HEK293 (cell line): ENCODE results near the gene B3GNT8.

Experiments used
- CTCF ChIA-PET: fragments of 350-600 bp; formaldehyde crosslinking; extraction: SDS; loops from one replicate; lab custom pipeline; 2021; ENCODE audit warnings: antibody characterized with exemption; lab: Yijun Ruan, JAX
- POLR2A ChIA-PET: fragments of 300-600 bp; formaldehyde crosslinking; extraction: SDS; loops from one replicate; lab custom pipeline; 2020; ENCODE audit warnings: antibody characterized with exemption, inconsistent platforms; lab: Yijun Ruan, JAX
- H3K27ac ChIP-seq: fragments of 200-500 bp; sonication (Bioruptor generic); 2 replicates; pipeline ENCODE4 v1.5.1; 2014; ENCODE audit warnings: low read depth, low read length, control low read depth, inconsistent platforms; ENCODE audit errors: extremely low read depth
- H3K36me3 ChIP-seq, 2 experiments: fragments of 200-500 bp in 1 of 2; sonication (Bioruptor generic) in 1 of 2; 1 replicate in 1 of 2; 2 replicates in 1 of 2; pipeline ENCODE4 v1.5.1; 2014 to 2017; ENCODE audit warnings: inconsistent platforms in 2 of 2, low read length in 2 of 2; ENCODE audit not compliant: control insufficient read depth in 2 of 2, insufficient read depth in 1 of 2
- H3K4me1 ChIP-seq: fragments of 200-500 bp; sonication (Bioruptor generic); 2 replicates; pipeline ENCODE4 v1.5.1; 2014; ENCODE audit warnings: mild to moderate bottlenecking, low read length, inconsistent platforms; ENCODE audit not compliant: control insufficient read depth, insufficient read depth
- H3K4me3 ChIP-seq: 2 replicates; pipeline ENCODE4 v1.5.1; 2011; ENCODE audit warnings: low read depth, mild to moderate bottlenecking, control low read depth, low read length, moderate library complexity
- H3K9me3 ChIP-seq: fragments of 200-500 bp; sonication (Bioruptor generic); 2 replicates; pipeline ENCODE4 v1.5.1; 2014; ENCODE audit warnings: low read depth, low read length, inconsistent platforms; ENCODE audit not compliant: control insufficient read depth, insufficient read depth
- GLI2 ChIP-seq: fragments of 450-650 bp; formaldehyde crosslinking; IDR thresholded peaks from 2 replicates; pipeline ENCODE4; 2017; ENCODE audit warnings: missing biosample characterization, missing genetic modification characterization, low read depth, borderline replicate concordance
- KLF1 ChIP-seq: fragments of 450-650 bp; formaldehyde crosslinking; IDR thresholded peaks from 2 replicates; pipeline ENCODE4 v1.5.1; 2016; ENCODE audit warnings: missing biosample characterization, missing genetic modification characterization
- KLF9 ChIP-seq: fragments of 450-650 bp; formaldehyde crosslinking; IDR thresholded peaks from 2 replicates; pipeline ENCODE4 v1.5.1; 2016; ENCODE audit warnings: missing biosample characterization, missing genetic modification characterization, low read depth
- YY2 ChIP-seq: fragments of 450-650 bp; formaldehyde crosslinking; IDR thresholded peaks from 2 replicates; pipeline ENCODE4 v1.5.1; 2016; ENCODE audit warnings: missing biosample characterization, missing genetic modification characterization
- ZBTB8A ChIP-seq: fragments of 450-650 bp; formaldehyde crosslinking; IDR thresholded peaks from 2 replicates; pipeline ENCODE4 v1.5.1; 2016; ENCODE audit warnings: missing biosample characterization, missing genetic modification characterization
- ZFHX2 ChIP-seq: fragments of 450-650 bp; formaldehyde crosslinking; conservative IDR thresholded peaks from 2 replicates; pipeline ENCODE4 v1.5.1; 2016; ENCODE audit warnings: missing biosample characterization, missing genetic modification characterization
- ZFP69B ChIP-seq: fragments of 450-650 bp; formaldehyde crosslinking; IDR thresholded peaks from 2 replicates; pipeline ENCODE4 v1.5.1; 2016; ENCODE audit warnings: missing biosample characterization, missing genetic modification characterization
- ZNF10 ChIP-seq: fragments of 450-650 bp; formaldehyde crosslinking; IDR thresholded peaks from 2 replicates; pipeline ENCODE4 v1.5.1; 2017; ENCODE audit warnings: missing biosample characterization, missing genetic modification characterization
- ZNF24 ChIP-seq: fragments of 450-650 bp; formaldehyde crosslinking; IDR thresholded peaks from 2 replicates; pipeline ENCODE4 v1.5.1; 2016; ENCODE audit warnings: missing biosample characterization, missing genetic modification characterization
- ZNF248 ChIP-seq: fragments of 450-650 bp; formaldehyde crosslinking; IDR thresholded peaks from 2 replicates; pipeline ENCODE4 v1.5.1; 2017; ENCODE audit warnings: missing biosample characterization, missing genetic modification characterization
- ZNF366 ChIP-seq: fragments of 450-650 bp; formaldehyde crosslinking; conservative IDR thresholded peaks from 2 replicates; pipeline ENCODE4 v1.5.1; 2016; ENCODE audit warnings: missing biosample characterization, missing genetic modification characterization
- ZNF404 ChIP-seq: fragments of 450-650 bp; formaldehyde crosslinking; IDR thresholded peaks from 2 replicates; pipeline ENCODE4 v1.5.1; 2017; ENCODE audit warnings: missing biosample characterization, missing genetic modification characterization
- ZNF501 ChIP-seq: fragments of 450-650 bp; formaldehyde crosslinking; IDR thresholded peaks from 2 replicates; pipeline ENCODE4 v1.5.1; 2016; ENCODE audit warnings: missing biosample characterization, missing genetic modification characterization
- ZNF561 ChIP-seq: fragments of 450-650 bp; IDR thresholded peaks from 2 replicates; pipeline ENCODE4 v1.5.1; 2018; ENCODE audit warnings: missing biosample characterization, missing genetic modification characterization, borderline replicate concordance
- ZNF621 ChIP-seq: fragments of 450-650 bp; formaldehyde crosslinking; IDR thresholded peaks from 2 replicates; pipeline ENCODE4 v1.5.1; 2017; ENCODE audit warnings: missing biosample characterization, missing genetic modification characterization
- ZNF629 ChIP-seq: fragments of 450-650 bp; formaldehyde crosslinking; IDR thresholded peaks from 2 replicates; pipeline ENCODE4 v1.5.1; 2017; ENCODE audit warnings: missing biosample characterization, missing genetic modification characterization
- ZNF660 ChIP-seq: fragments of 450-650 bp; IDR thresholded peaks from 2 replicates; pipeline ENCODE4 v1.5.1; 2018; ENCODE audit warnings: missing biosample characterization, mild to moderate bottlenecking, missing genetic modification characterization
- ZNF664 ChIP-seq: fragments of 450-650 bp; formaldehyde crosslinking; IDR thresholded peaks from 2 replicates; pipeline ENCODE4 v1.5.1; 2016; ENCODE audit warnings: missing biosample characterization, missing genetic modification characterization
- ZNF843 ChIP-seq: fragments of 450-650 bp; formaldehyde crosslinking; IDR thresholded peaks from 2 replicates; pipeline ENCODE4 v1.5.1; 2016; ENCODE audit warnings: missing biosample characterization, missing genetic modification characterization
- ZXDB ChIP-seq: fragments of 450-650 bp; formaldehyde crosslinking; IDR thresholded peaks from 2 replicates; pipeline ENCODE4 v1.5.1; 2016; ENCODE audit warnings: missing biosample characterization, missing genetic modification characterization
- TF ChIP-seq, protein P1 (sequence below): fragments of 450-650 bp; formaldehyde crosslinking; optimal IDR thresholded peaks from 2 replicates; pipeline ENCODE3; 2016; ENCODE audit warnings: missing biosample characterization, mild to moderate bottlenecking, missing genetic modification characterization
- TF ChIP-seq, protein P2 (sequence below): fragments of 450-650 bp; formaldehyde crosslinking; IDR thresholded peaks from 2 replicates; pipeline ENCODE4 v1.5.1; 2016; ENCODE audit warnings: missing biosample characterization, missing genetic modification characterization
- TF ChIP-seq, protein P3 (sequence below): fragments of 450-650 bp; formaldehyde crosslinking; IDR thresholded peaks from 2 replicates; pipeline ENCODE4 v1.5.1; 2016; ENCODE audit warnings: missing biosample characterization, missing genetic modification characterization
- TF ChIP-seq, protein P4 (sequence below): fragments of 450-650 bp; formaldehyde crosslinking; IDR thresholded peaks from 2 replicates; pipeline ENCODE4 v1.5.1; 2016; ENCODE audit warnings: missing biosample characterization, missing genetic modification characterization
- TF ChIP-seq, protein P5 (sequence below): fragments of 450-650 bp; formaldehyde crosslinking; IDR thresholded peaks from 2 replicates; pipeline ENCODE4 v1.5.1; 2016; ENCODE audit warnings: missing biosample characterization, missing genetic modification characterization

The B3GNT8 gene

DNA sequence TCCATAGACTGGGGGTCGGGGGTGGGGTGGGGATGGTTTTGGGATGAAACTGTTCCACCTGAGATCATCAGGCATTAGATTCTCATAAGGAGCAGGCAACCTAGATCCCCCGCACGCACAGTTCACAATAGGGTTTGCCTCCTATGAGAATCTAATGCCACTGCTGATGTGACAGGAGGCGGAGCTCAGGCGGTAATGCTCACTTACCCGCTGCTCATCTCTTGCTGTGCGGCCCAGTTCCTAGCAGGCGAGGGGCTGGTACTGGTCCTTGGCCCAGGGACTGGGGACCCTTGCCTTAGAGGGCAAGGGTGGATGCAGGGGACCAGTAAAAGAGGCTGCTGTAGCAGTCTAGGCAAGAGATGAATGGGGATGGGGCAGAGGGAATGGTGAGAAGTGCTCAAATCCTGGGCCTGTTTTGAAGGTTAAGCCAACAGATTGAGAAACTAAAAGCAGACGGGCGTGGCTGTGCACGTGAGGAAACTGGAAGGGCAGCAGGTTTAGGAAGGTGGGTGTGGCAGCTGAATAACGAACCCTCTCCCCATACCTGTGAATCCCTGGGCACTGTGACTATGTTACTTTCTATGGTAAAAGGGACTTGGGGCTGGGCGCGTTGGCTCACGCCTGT, 14.3 kb upstream of the B3GNT8 start:
- Histone ChIP-seq H3K4me1 (peaks cover 4% of the 10 kb centered on the region; the same call in 1 of the 2 replicates), H3K4me3 (no peak overlapping the region), H3K9me3 (no peaks in the 10 kb centered on the region), H3K27ac (no peak overlapping the region), H3K36me3 (peaks cover 3 to 10% of the 10 kb centered on the region in 2 experiments; a peak in 2 of 3 replicates)
- CTCF ChIA-PET: interaction anchor here (1.2 to 3.9 kb wide), 5 partner anchors 8 to 122 kb away, joined by 3 to 69 read pairs (median 6); no protein-coding TSS in a partner anchor
- no peak for TF ChIP-seq GLI2
- peak; percentile 23; the same call in 1 of the 2 replicates for TF ChIP-seq KLF1
- POLR2A ChIA-PET: no interaction called here

DNA sequence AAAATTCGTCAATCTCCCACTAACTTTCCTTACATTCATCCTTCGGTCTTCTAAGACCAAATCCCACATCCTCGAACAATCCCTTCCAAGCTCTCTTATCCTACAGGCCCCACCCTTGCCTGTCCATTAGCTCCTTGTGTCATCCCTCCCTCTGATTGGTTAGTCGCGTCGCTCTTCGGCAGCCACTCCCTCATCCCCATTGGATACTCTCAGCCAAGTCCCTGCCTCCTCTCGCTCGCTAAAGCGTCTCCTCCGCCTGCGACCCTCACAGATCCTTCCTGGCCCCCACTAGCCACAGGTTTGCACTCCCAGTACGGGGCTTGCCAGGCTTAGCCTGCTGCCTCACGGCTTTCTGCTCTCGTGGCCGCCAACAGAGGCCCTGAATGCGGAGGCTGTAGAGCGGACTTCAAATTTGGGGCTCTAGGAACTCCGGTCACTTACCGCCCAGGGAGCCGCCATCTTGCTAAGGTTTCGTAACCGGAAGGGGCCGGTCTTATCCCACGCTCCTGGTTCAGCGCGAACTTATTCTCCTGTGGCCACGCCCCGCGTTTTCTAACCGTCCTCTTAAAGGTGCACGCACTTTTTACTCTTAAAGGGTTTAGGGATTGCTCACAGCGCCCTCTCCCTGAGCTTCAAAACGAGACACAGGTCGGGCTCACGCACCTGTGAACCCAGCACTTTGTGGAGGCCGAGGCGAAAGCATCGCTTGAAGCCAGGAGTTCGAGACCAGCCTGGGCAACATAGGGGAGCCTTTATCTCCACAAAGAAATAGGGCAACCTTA, 12.5 kb upstream of the B3GNT8 start, which contains the start of gene DMAC2:
Gene DMAC2, minus strand, starts transcription at position 472 of the 782 bp plus-strand sequence. Its CDS starts 13 bp downstream, at position 459.
- ChIA-PET CTCF (interaction anchor here (0.6 to 3.9 kb wide), 27 partner anchors 8 to 846 kb away, joined by 3 to 69 read pairs (median 4); no protein-coding TSS in a partner anchor), POLR2A (interaction anchor here (0.5 to 2.3 kb wide), 28 partner anchors 9 to 836 kb away, joined by 3 to 36 read pairs (median 5); partner anchors contain the start of genes ACTMAP, B3GNT8, B9D2 and HNRNPUL1)
- Histone ChIP-seq H3K9me3 (no peaks in the 10 kb centered on the region), H3K36me3 (peaks cover 8 to 13% of the 10 kb centered on the region in 2 experiments; a peak in 2 of 3 replicates), H3K4me3 (peak within 1 kb of the TSS; percentile 90), H3K27ac (peak within 1 kb of the TSS; percentile 70), H3K4me1 (peaks cover 4% of the 10 kb centered on the region; the same call in 1 of the 2 replicates)
- peak; percentile 29; the same call in 1 of the 2 replicates for TF ChIP-seq ZBTB8A (tag by site-specific recombination)
- TF ChIP-seq ZFHX2 (tag by site-specific recombination): peak; percentile 63
- 0 out of 2 replicates have a peak, but pooled peaks have one; percentile 52 for TF ChIP-seq ZNF24
- peak; percentile 97 for TF ChIP-seq YY2
- peak; percentile 81 for TF ChIP-seq ZNF660 (tag by site-specific recombination)
- peak; percentile 69; the same call in 1 of the 2 replicates for TF ChIP-seq ZNF843 (tag by site-specific recombination)
- peak; percentile 76 for TF ChIP-seq ZNF366 (tag by site-specific recombination)
- TF ChIP-seq, protein P1, sequence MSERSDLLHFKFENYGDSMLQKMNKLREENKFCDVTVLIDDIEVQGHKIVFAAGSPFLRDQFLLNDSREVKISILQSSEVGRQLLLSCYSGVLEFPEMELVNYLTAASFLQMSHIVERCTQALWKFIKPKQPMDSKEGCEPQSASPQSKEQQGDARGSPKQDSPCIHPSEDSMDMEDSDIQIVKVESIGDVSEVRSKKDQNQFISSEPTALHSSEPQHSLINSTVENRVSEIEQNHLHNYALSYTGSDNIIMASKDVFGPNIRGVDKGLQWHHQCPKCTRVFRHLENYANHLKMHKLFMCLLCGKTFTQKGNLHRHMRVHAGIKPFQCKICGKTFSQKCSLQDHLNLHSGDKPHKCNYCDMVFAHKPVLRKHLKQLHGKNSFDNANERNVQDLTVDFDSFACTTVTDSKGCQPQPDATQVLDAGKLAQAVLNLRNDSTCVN (tag by site-specific recombination): peak; percentile 41
- peak; percentile 87; the same call in 1 of the 2 replicates for TF ChIP-seq ZNF501 (tag by site-specific recombination)
- no peak for TF ChIP-seq ZNF621
- no peak for TF ChIP-seq ZNF248
- TF ChIP-seq ZNF629: peak; percentile 74; the same call in 1 of the 2 replicates
- no peak for TF ChIP-seq ZNF10 (tag by site-specific recombination)
- TF ChIP-seq ZNF404 (tag by site-specific recombination): no peak
- TF ChIP-seq, protein P2, sequence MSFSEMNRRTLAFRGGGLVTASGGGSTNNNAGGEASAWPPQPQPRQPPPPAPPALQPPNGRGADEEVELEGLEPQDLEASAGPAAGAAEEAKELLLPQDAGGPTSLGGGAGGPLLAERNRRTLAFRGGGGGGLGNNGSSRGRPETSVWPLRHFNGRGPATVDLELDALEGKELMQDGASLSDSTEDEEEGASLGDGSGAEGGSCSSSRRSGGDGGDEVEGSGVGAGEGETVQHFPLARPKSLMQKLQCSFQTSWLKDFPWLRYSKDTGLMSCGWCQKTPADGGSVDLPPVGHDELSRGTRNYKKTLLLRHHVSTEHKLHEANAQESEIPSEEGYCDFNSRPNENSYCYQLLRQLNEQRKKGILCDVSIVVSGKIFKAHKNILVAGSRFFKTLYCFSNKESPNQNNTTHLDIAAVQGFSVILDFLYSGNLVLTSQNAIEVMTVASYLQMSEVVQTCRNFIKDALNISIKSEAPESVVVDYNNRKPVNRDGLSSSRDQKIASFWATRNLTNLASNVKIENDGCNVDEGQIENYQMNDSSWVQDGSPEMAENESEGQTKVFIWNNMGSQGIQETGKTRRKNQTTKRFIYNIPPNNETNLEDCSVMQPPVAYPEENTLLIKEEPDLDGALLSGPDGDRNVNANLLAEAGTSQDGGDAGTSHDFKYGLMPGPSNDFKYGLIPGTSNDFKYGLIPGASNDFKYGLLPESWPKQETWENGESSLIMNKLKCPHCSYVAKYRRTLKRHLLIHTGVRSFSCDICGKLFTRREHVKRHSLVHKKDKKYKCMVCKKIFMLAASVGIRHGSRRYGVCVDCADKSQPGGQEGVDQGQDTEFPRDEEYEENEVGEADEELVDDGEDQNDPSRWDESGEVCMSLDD (tag by site-specific recombination): 0 out of 2 replicates have a peak, but pooled peaks have one; percentile 32
- TF ChIP-seq ZFP69B (tag by site-specific recombination): 0 out of 2 replicates have a peak, but pooled peaks have one; percentile 48
- TF ChIP-seq, protein P3, sequence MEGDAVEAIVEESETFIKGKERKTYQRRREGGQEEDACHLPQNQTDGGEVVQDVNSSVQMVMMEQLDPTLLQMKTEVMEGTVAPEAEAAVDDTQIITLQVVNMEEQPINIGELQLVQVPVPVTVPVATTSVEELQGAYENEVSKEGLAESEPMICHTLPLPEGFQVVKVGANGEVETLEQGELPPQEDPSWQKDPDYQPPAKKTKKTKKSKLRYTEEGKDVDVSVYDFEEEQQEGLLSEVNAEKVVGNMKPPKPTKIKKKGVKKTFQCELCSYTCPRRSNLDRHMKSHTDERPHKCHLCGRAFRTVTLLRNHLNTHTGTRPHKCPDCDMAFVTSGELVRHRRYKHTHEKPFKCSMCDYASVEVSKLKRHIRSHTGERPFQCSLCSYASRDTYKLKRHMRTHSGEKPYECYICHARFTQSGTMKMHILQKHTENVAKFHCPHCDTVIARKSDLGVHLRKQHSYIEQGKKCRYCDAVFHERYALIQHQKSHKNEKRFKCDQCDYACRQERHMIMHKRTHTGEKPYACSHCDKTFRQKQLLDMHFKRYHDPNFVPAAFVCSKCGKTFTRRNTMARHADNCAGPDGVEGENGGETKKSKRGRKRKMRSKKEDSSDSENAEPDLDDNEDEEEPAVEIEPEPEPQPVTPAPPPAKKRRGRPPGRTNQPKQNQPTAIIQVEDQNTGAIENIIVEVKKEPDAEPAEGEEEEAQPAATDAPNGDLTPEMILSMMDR (tag by site-specific recombination): peak; percentile 63; the same call in 1 of the 2 replicates
- TF ChIP-seq, protein P4, sequence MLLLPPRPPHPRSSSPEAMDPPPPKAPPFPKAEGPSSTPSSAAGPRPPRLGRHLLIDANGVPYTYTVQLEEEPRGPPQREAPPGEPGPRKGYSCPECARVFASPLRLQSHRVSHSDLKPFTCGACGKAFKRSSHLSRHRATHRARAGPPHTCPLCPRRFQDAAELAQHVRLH (tag by site-specific recombination): peak; percentile 98
- no peak for TF ChIP-seq ZNF664 (tag by site-specific recombination)
- peak; percentile 95 for TF ChIP-seq ZXDB (tag by site-specific recombination)
- TF ChIP-seq, protein P5, sequence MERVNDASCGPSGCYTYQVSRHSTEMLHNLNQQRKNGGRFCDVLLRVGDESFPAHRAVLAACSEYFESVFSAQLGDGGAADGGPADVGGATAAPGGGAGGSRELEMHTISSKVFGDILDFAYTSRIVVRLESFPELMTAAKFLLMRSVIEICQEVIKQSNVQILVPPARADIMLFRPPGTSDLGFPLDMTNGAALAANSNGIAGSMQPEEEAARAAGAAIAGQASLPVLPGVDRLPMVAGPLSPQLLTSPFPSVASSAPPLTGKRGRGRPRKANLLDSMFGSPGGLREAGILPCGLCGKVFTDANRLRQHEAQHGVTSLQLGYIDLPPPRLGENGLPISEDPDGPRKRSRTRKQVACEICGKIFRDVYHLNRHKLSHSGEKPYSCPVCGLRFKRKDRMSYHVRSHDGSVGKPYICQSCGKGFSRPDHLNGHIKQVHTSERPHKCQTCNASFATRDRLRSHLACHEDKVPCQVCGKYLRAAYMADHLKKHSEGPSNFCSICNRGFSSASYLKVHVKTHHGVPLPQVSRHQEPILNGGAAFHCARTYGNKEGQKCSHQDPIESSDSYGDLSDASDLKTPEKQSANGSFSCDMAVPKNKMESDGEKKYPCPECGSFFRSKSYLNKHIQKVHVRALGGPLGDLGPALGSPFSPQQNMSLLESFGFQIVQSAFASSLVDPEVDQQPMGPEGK: peak; percentile 86
- TF ChIP-seq ZNF561 (tag by site-specific recombination): peak; percentile 77
- TF ChIP-seq KLF9 (tag by site-specific recombination): peak; percentile 69
